T-cell (primary cell): ENCODE measurements around the gene PID1. TPM values are rescaled to one million over a fixed set of nuclear protein-coding genes. Genes with fewer than 3 reads are reported as not detected.
"Not testable (repeated sequence)": the region's sequence is repeated elsewhere in the genome, so short reads cannot be mapped to it uniquely, and the experiment has no call there.

Experiments used
- ATAC-seq, 4 experiments: fragments of 200-7000 bp in 3 of 4; fragments of 150-1000 bp in 1 of 4; cut with Tn5 transposase; replicated peaks in 1 of 4; 1 replicate in 3 of 4; 2 replicates in 1 of 4; pipeline ENCODE4 v1.10.0; 2021; ENCODE audit warnings: moderate library complexity in 3 of 4, mild to moderate bottlenecking in 2 of 4, moderate number of reproducible peaks in 1 of 4
- CTCF ChIA-PET, 2 donors: fragments of 300-600 bp; sonication (Branson Sonifier 250); formaldehyde crosslinking; loops; one replicate each; lab custom pipeline; 2022; ENCODE audit warnings: antibody characterized with exemption in 2 of 2; lab: Charles Lee
- POLR2A ChIA-PET, 2 donors: fragments of 300-600 bp; sonication (Branson Sonifier 250); formaldehyde crosslinking; loops; one replicate each; lab custom pipeline; 2022; ENCODE audit warnings: antibody characterized with exemption in 2 of 2; lab: Charles Lee
- DNase-seq, 35 experiments: peaks; one replicate each; pipeline versions ENCODE4 v3.0.0 to v3.0.0-alpha.2; 2013 to 2023
- H3K27ac ChIP-seq: one replicate; pipeline ENCODE4 v1.5.1; 2013; ENCODE audit warnings: low read length
- H3K27me3 ChIP-seq, 2 experiments: replicated peaks in 1 of 2; 1 replicate in 1 of 2; 2 replicates in 1 of 2; pipeline versions ENCODE4 v1.6.1 to v1.7.0; 2013; ENCODE audit warnings: low read length in 1 of 2, mixed read lengths in 1 of 2; ENCODE audit not compliant: control insufficient read depth in 2 of 2, insufficient read depth in 2 of 2; ENCODE audit errors: extremely low read depth in 1 of 2
- H3K36me3 ChIP-seq, 2 donors: 1 replicate in 1 of 2; 2 replicates in 1 of 2; pipeline versions ENCODE4 v1.6.1 to v1.7.0; 2013; ENCODE audit warnings: low read length in 1 of 2; ENCODE audit not compliant: control insufficient read depth in 2 of 2, insufficient read depth in 1 of 2; ENCODE audit errors: extremely low read depth in 1 of 2
- H3K4me1 ChIP-seq, 2 experiments: 1 replicate in 1 of 2; 2 replicates in 1 of 2; pipeline versions ENCODE4 v1.6.1 to v1.7.0; 2013; ENCODE audit warnings: low read length in 2 of 2, mixed read lengths in 1 of 2; ENCODE audit not compliant: insufficient read depth in 2 of 2, control insufficient read depth in 1 of 2; ENCODE audit errors: extremely low read depth in 1 of 2
- H3K4me3 ChIP-seq, 2 donors: 1 replicate in 1 of 2; 2 replicates in 1 of 2; pipeline versions ENCODE4 v1.5.1 to v1.7.0; 2013; ENCODE audit warnings: mild to moderate bottlenecking in 2 of 2, low read length in 1 of 2, moderate library complexity in 1 of 2; ENCODE audit not compliant: control insufficient read depth in 1 of 2; ENCODE audit errors: extremely low read depth in 1 of 2
- H3K9me3 ChIP-seq: 2 replicates; pipeline ENCODE4 v1.7.0; 2013
- H3K27ac Mint-ChIP-seq, 2 donors: one replicate each; pipeline ENCODE4 v1.8.0; 2020 to 2021; ENCODE audit warnings: mild to moderate bottlenecking in 2 of 2, mixed read lengths in 2 of 2
- H3K27me3 Mint-ChIP-seq, 2 donors: one replicate each; pipeline ENCODE4 v1.8.0; 2021 to 2022; ENCODE audit warnings: mixed read lengths in 2 of 2
- H3K36me3 Mint-ChIP-seq: one replicate; pipeline ENCODE4 v1.8.0; 2021; ENCODE audit warnings: mixed read lengths
- H3K4me1 Mint-ChIP-seq, 3 donors: one replicate each; pipeline ENCODE4 v1.8.0; 2020 to 2022; ENCODE audit warnings: mixed read lengths in 3 of 3, mild to moderate bottlenecking in 1 of 3
- H3K4me3 Mint-ChIP-seq, 3 donors: one replicate each; pipeline ENCODE4 v1.8.0; 2020 to 2022; ENCODE audit warnings: mild to moderate bottlenecking in 3 of 3, mixed read lengths in 3 of 3, moderate library complexity in 3 of 3
- H3K9me3 Mint-ChIP-seq, 3 donors: one replicate each; pipeline ENCODE4 v1.8.0; 2020 to 2022; ENCODE audit warnings: mixed read lengths in 3 of 3
- WGBS: methylation state at CpG from one replicate; pipeline ENCODE4 v1.1.5; 2013; ENCODE audit warnings: missing lambda C conversion rate; ENCODE audit not compliant: insufficient coverage; 5-methylcytosine and 5-hydroxymethylcytosine counted together
- total RNA-seq, 35 experiments: library from RNA in 6 of 35; stranded (reverse) in 6 of 35; fragments of 120-200 nt in 1 of 35; gene quantifications; one replicate each; pipeline versions ENCODE4 v1.2.1 to v1.2.4 and lab custom pipeline; 2013 to 2026

PID1 gene
- total RNA-seq, 5 donors from 2014 or later (not counting 1 experiment from before 2014, with no cell fraction given), result 0.20 to 0.36 (median 0.25) TPM; not detected in 2

GRCh38 chr2:229187123-229187522 is 84.0 kb downstream of the PID1 start:
- H3K27ac Mint-ChIP-seq, H3K4me3 ChIP-seq, H3K9me3 ChIP-seq, H3K36me3 ChIP-seq, H3K36me3 Mint-ChIP-seq, H3K4me1 ChIP-seq, CTCF ChIA-PET, H3K27ac ChIP-seq, H3K4me3 Mint-ChIP-seq, ATAC-seq, DNase-seq, H3K27me3 Mint-ChIP-seq, H3K4me1 Mint-ChIP-seq, H3K27me3 ChIP-seq: not testable (repeated sequence)
- WGBS, result 0% methylated on average over 1 of the region's 4 CpGs
- peaks cover 9 to 23% (median 14%) of the 10 kb centered on the region in 3 donors for H3K9me3 Mint-ChIP-seq
- POLR2A ChIA-PET, result interaction anchor here in 1 of 2 donors (0.6 kb wide), 1 partner anchor 23 kb away, joined by 3 read pairs; no protein-coding TSS in a partner anchor

GRCh38 chr2:229181641-229182040 is 89.4 kb downstream of the PID1 start:
- no peaks in the 10 kb centered on the region for H3K4me1 ChIP-seq
- Mint-ChIP-seq H3K9me3 (peaks cover 2 to 14% (median 11%) of the 10 kb centered on the region in 3 donors), H3K4me3 (no peak overlapping the region), H3K27me3 (no peaks in the 10 kb centered on the region), H3K27ac (no peak overlapping the region), H3K36me3 (no peaks in the 10 kb centered on the region), H3K4me1 (no peaks in the 10 kb centered on the region)
- H3K27ac ChIP-seq, result no peak overlapping the region
- no peaks in the 10 kb centered on the region for H3K36me3 ChIP-seq
- ChIA-PET CTCF (no interaction called here), POLR2A (interaction anchor here in 1 of 2 donors (0.6 kb wide), 1 partner anchor 130 kb away, joined by 4 read pairs; no protein-coding TSS in a partner anchor)
- ATAC-seq (no peak), DNase-seq (no peak)
- no peaks in the 10 kb centered on the region for H3K27me3 ChIP-seq
- no peaks in the 10 kb centered on the region for H3K9me3 ChIP-seq
- H3K4me3 ChIP-seq, result no peak overlapping the region

GRCh38 chr2:229180658-229181057 is 90.4 kb downstream of the PID1 start:
- no peak overlapping the region for H3K27ac Mint-ChIP-seq
- CTCF ChIA-PET, result no interaction called here

GRCh38 chr2:229179628-229180027 is 91.5 kb downstream of the PID1 start:
- no peak overlapping the region for H3K27ac ChIP-seq
- Mint-ChIP-seq H3K27me3 (no peaks in the 10 kb centered on the region), H3K4me3 (no peak overlapping the region), H3K9me3 (peaks cover 4 to 17% (median 14%) of the 10 kb centered on the region in 3 donors), H3K36me3 (no peaks in the 10 kb centered on the region), H3K4me1 (no peaks in the 10 kb centered on the region), H3K27ac (no peak overlapping the region)
- no peaks in the 10 kb centered on the region for H3K27me3 ChIP-seq
- ChIA-PET CTCF (no interaction called here), POLR2A (no interaction called here)
- DNase-seq (no peak), ATAC-seq (no peak)
- H3K36me3 ChIP-seq, result no peaks in the 10 kb centered on the region
- H3K4me1 ChIP-seq, result no peaks in the 10 kb centered on the region
- H3K4me3 ChIP-seq, result no peak overlapping the region
- no peaks in the 10 kb centered on the region for H3K9me3 ChIP-seq
- WGBS, result 58% methylated on average over 4 of the region's 4 CpGs

More at GRCh38 chr2:229180658-229181057, 90.4 kb downstream of the PID1 start:
- no peaks in the 10 kb centered on the region for H3K27me3 Mint-ChIP-seq
- Histone ChIP-seq H3K36me3 (no peaks in the 10 kb centered on the region), H3K27me3 (no peaks in the 10 kb centered on the region), H3K4me1 (no peaks in the 10 kb centered on the region), H3K9me3 (no peaks in the 10 kb centered on the region), H3K4me3 (no peak overlapping the region), H3K27ac (no peak overlapping the region)
- DNase-seq (peak in 1 of 35 experiments; percentile 14), ATAC-seq (no peak)
- H3K9me3 Mint-ChIP-seq, result peaks cover 2 to 16% (median 14%) of the 10 kb centered on the region in 3 donors
- H3K4me1 Mint-ChIP-seq, result no peaks in the 10 kb centered on the region
- no peaks in the 10 kb centered on the region for H3K36me3 Mint-ChIP-seq
- H3K4me3 Mint-ChIP-seq, result no peak overlapping the region
- POLR2A ChIA-PET, result no interaction called here
- WGBS, result 94% methylated on average over 22 of the region's 26 CpGs

GRCh38 chr2:229178706-229179105 is 92.4 kb downstream of the PID1 start:
- ATAC-seq (no peak), DNase-seq (no peak)
- Mint-ChIP-seq H3K27me3 (no peaks in the 10 kb centered on the region), H3K4me3 (no peak overlapping the region), H3K9me3 (peaks cover 12 to 18% (median 17%) of the 10 kb centered on the region in 3 donors), H3K36me3 (no peaks in the 10 kb centered on the region), H3K4me1 (no peaks in the 10 kb centered on the region), H3K27ac (no peak overlapping the region)
- no peaks in the 10 kb centered on the region for H3K36me3 ChIP-seq
- H3K4me3 ChIP-seq, result no peak overlapping the region
- CTCF ChIA-PET, result no interaction called here
- H3K27ac ChIP-seq, result no peak overlapping the region
- 51% methylated on average over 3 of the region's 5 CpGs for WGBS
- no peaks in the 10 kb centered on the region for H3K4me1 ChIP-seq
- H3K27me3 ChIP-seq, result no peaks in the 10 kb centered on the region
- POLR2A ChIA-PET, result no interaction called here
- H3K9me3 ChIP-seq, result no peaks in the 10 kb centered on the region

GRCh38 chr2:229178117-229178516 is 93.0 kb downstream of the PID1 start:
- peaks cover 12 to 18% (median 17%) of the 10 kb centered on the region in 3 donors for H3K9me3 Mint-ChIP-seq
- CTCF ChIA-PET, result no interaction called here
- no peaks in the 10 kb centered on the region for H3K27me3 Mint-ChIP-seq

GRCh38 chr2:229176136-229176535 is 95.0 kb downstream of the PID1 start:
- H3K9me3 Mint-ChIP-seq, result peaks cover 12 to 18% (median 14%) of the 10 kb centered on the region in 3 donors
- CTCF ChIA-PET, result no interaction called here
- H3K4me1 Mint-ChIP-seq, result no peaks in the 10 kb centered on the region
- no peak overlapping the region for H3K4me3 ChIP-seq
- no peaks in the 10 kb centered on the region for H3K36me3 Mint-ChIP-seq
- no peaks in the 10 kb centered on the region for H3K27me3 Mint-ChIP-seq
- 67% methylated on average over 3 of the region's 3 CpGs for WGBS
- no peaks in the 10 kb centered on the region for H3K36me3 ChIP-seq
- H3K4me1 ChIP-seq, result no peaks in the 10 kb centered on the region
- POLR2A ChIA-PET, result no interaction called here
- ATAC-seq (no peak), DNase-seq (no peak)
- no peak overlapping the region for H3K4me3 Mint-ChIP-seq
- no peaks in the 10 kb centered on the region for H3K27me3 ChIP-seq
- H3K27ac ChIP-seq, result no peak overlapping the region
- no peak overlapping the region for H3K27ac Mint-ChIP-seq
- H3K9me3 ChIP-seq, result no peaks in the 10 kb centered on the region

More at GRCh38 chr2:229178117-229178516, 93.0 kb downstream of the PID1 start:
- Histone ChIP-seq H3K9me3 (no peaks in the 10 kb centered on the region), H3K36me3 (no peaks in the 10 kb centered on the region), H3K27ac (no peak overlapping the region), H3K4me3 (no peak overlapping the region), H3K4me1 (no peaks in the 10 kb centered on the region), H3K27me3 (no peaks in the 10 kb centered on the region)
- POLR2A ChIA-PET, result no interaction called here
- H3K36me3 Mint-ChIP-seq, result no peaks in the 10 kb centered on the region
- WGBS, result no CpG with 5 or more reads among the region's 3 CpGs
- no peaks in the 10 kb centered on the region for H3K4me1 Mint-ChIP-seq
- DNase-seq (no peak), ATAC-seq (no peak)
- H3K4me3 Mint-ChIP-seq, result no peak overlapping the region
- no peak overlapping the region for H3K27ac Mint-ChIP-seq
